K562 (cell line): ENCODE data around the gene CHRNE. TPM values are rescaled to one million over a fixed set of nuclear protein-coding genes. Genes with fewer than 3 reads are reported as not detected.

ENCODE experiments used
- ATAC-seq: fragments of 200-7000 bp; cut with Tn5 transposase; 3 replicates; pipeline ENCODE4 v1.9.1; 2020; ENCODE audit warnings: moderate library complexity
- BruUV-seq: library from RNA; stranded (reverse); fragments of 400-500 nt; replicated peaks from 2 replicates; lab custom pipeline; 2021; lab: Mats Ljungman, UMichigan
- CTCF ChIA-PET: fragments of 300-600 bp; formaldehyde crosslinking; extraction: SDS; loops from one replicate; lab custom pipeline; 2021; ENCODE audit warnings: low intra/inter-chr PET ratio; lab: Yijun Ruan, JAX
- POLR2A ChIA-PET: fragments of 300-600, 350-650 bp; sonication (Branson Sonifier 250); formaldehyde crosslinking; extraction: SDS; loops from one replicate; lab custom pipeline; 2021; ENCODE audit warnings: antibody characterized with exemption, inconsistent platforms; lab: Yijun Ruan, JAX
- DNase-seq, 4 experiments: peaks; one replicate each; pipeline versions ENCODE4 v3.0.0 to v3.0.0-alpha.2; 2011 to 2018; ENCODE audit warnings: low spot score in 3 of 4, mixed read lengths in 3 of 4; ENCODE audit errors: extremely low read depth in 1 of 4
- FAIRE-seq: peaks from 2 replicates; lab custom pipeline; 2011; peaks lifted over from hg19 to GRCh38; lab: Jason Lieb, UNC
- H2AFZ ChIP-seq: 2 replicates; pipeline ENCODE4 v1.6.0; 2011; ENCODE audit warnings: low read depth, low read length, control low read depth, inconsistent platforms
- H3K27ac ChIP-seq: fragments of 200-600 bp; 3 replicates; pipeline ENCODE4 v1.8.0; 2011; ENCODE audit warnings: low read depth, mild to moderate bottlenecking, control low read depth, inconsistent platforms, low read length, moderate library complexity, mixed read lengths; ENCODE audit errors: extremely low read depth
- H3K27me3 ChIP-seq, 2 experiments: fragments of 300-600 bp in 1 of 2; 2 replicates in 1 of 2; 3 replicates in 1 of 2; pipeline versions ENCODE4 v1.6.0 to v1.8.0; 2011; ENCODE audit warnings: inconsistent platforms in 2 of 2, low read length in 2 of 2, mild to moderate bottlenecking in 1 of 2, mixed read lengths in 1 of 2, moderate library complexity in 1 of 2; ENCODE audit not compliant: control insufficient read depth in 2 of 2, insufficient read depth in 2 of 2
- H3K36me3 ChIP-seq: fragments of 300-600 bp; 3 replicates; pipeline ENCODE4 v1.8.0; 2011; ENCODE audit warnings: mild to moderate bottlenecking, low read length, inconsistent platforms; ENCODE audit not compliant: control insufficient read depth, insufficient read depth
- H3K4me1 ChIP-seq, 2 experiments: fragments of 200-600 bp in 1 of 2; replicated peaks in 1 of 2; 2 replicates in 1 of 2; 3 replicates in 1 of 2; pipeline versions ENCODE4 v1.5.1 to v1.8.0; 2011; ENCODE audit warnings: inconsistent platforms in 2 of 2, low read length in 2 of 2, mild to moderate bottlenecking in 1 of 2, mixed read lengths in 1 of 2, moderate library complexity in 1 of 2; ENCODE audit not compliant: control insufficient read depth in 2 of 2, insufficient read depth in 2 of 2
- H3K4me2 ChIP-seq: 2 replicates; pipeline ENCODE4 v1.6.1; 2011; ENCODE audit warnings: low read length, control low read depth, inconsistent platforms, mixed read lengths; ENCODE audit not compliant: insufficient read depth
- H3K4me3 ChIP-seq: fragments of 200-600 bp; sonication (generic), shearing (Covaris generic); 2 replicates; pipeline ENCODE4 v1.5.1; 2016; ENCODE audit warnings: control low read depth, inconsistent platforms
- H3K79me2 ChIP-seq: fragments of 200-600 bp; 3 replicates; pipeline ENCODE4 v1.8.0; 2011; ENCODE audit warnings: low read length, inconsistent platforms; ENCODE audit not compliant: control insufficient read depth, insufficient read depth
- H3K9ac ChIP-seq, 2 experiments: 2 replicates each; pipeline versions ENCODE4 v1.6.0 to v1.6.1; 2011; ENCODE audit warnings: low read depth in 2 of 2, low read length in 2 of 2, control low read depth in 1 of 2, inconsistent platforms in 1 of 2, mild to moderate bottlenecking in 1 of 2, mixed read lengths in 1 of 2; ENCODE audit not compliant: insufficient read depth in 1 of 2
- H3K9me1 ChIP-seq: one replicate; pipeline ENCODE4 v1.6.0; 2011; ENCODE audit warnings: inconsistent platforms, mild to moderate bottlenecking, low read length, moderate library complexity; ENCODE audit not compliant: control insufficient read depth, insufficient read depth
- H3K9me3 ChIP-seq: replicated peaks from 2 replicates; pipeline ENCODE4 v1.5.1; 2011; ENCODE audit warnings: low read depth, low read length, inconsistent platforms; ENCODE audit not compliant: control insufficient read depth, insufficient read depth
- H4K20me1 ChIP-seq: replicated peaks from 2 replicates; pipeline ENCODE4 v1.6.1; 2011; ENCODE audit warnings: low read length, inconsistent platforms, mixed read lengths; ENCODE audit not compliant: control insufficient read depth, insufficient read depth
- PRDM10 ChIP-seq: fragments of 450-650 bp; IDR thresholded peaks from 2 replicates; pipeline ENCODE4 v1.6.1; 2018; ENCODE audit not compliant: partially characterized antibody
- RBM17 ChIP-seq: fragments of 200-400 bp; formaldehyde crosslinking; IDR thresholded peaks from 2 replicates; pipeline ENCODE4 v1.6.1; 2017; ENCODE audit warnings: low read depth, mild to moderate bottlenecking, low read length, borderline replicate concordance
- TSHZ1 ChIP-seq: fragments of 250-450 bp; sonication (Bioruptor Pico); IDR thresholded peaks from 2 replicates; pipeline ENCODE4 v1.4.0; 2020; ENCODE audit warnings: mild to moderate bottlenecking, moderate library complexity
- U2AF1 ChIP-seq: fragments of 200-400 bp; formaldehyde crosslinking; optimal IDR thresholded peaks from 2 replicates; pipeline ENCODE3; 2017; ENCODE audit warnings: mild to moderate bottlenecking, low read depth, low read length, moderate library complexity
- ZBTB26 ChIP-seq: fragments of 450-650 bp; formaldehyde crosslinking; IDR thresholded peaks from 2 replicates; pipeline ENCODE4 v1.4.0; 2022; ENCODE audit warnings: missing genetic modification characterization
- ZBTB34 ChIP-seq: fragments of 250-450 bp; sonication (Bioruptor Pico); IDR thresholded peaks from 2 replicates; pipeline ENCODE4 v1.8.0; 2021; ENCODE audit warnings: mild to moderate bottlenecking, moderate library complexity
- ZNF408 ChIP-seq: fragments of 250-450 bp; sonication (Bioruptor Pico); IDR thresholded peaks from 2 replicates; pipeline ENCODE4 v1.4.0; 2020; ENCODE audit warnings: low read depth, mild to moderate bottlenecking, moderate library complexity
- WGBS: fragments of 100-300 bp; shearing (Covaris generic); methylation state at CpG from one replicate; pipeline ENCODE4 v1.1.6; 2016; ENCODE audit warnings: low coverage, mixed read lengths; ENCODE audit not compliant: insufficient coverage; ENCODE audit errors: missing lambda C conversion rate; 5-methylcytosine and 5-hydroxymethylcytosine counted together
- in situ Hi-C: fragments of 300-500 bp; cut with MboI; formaldehyde crosslinking; loops from 4 replicates; pipeline ENCODE4 v1.15.0; 2018; ENCODE audit warnings: inconsistent platforms, mixed read lengths
- intact Hi-C: fragments of 100-400 bp; cut with micrococcal nuclease; formaldehyde crosslinking; loops from 2 replicates; pipeline ENCODE4 v1.14.2; 2022
- polyA plus RNA-seq, 8 experiments: library from polyadenylated mRNA; depleted of rRNA in 4 of 8; stranded (reverse) in 5 of 8; unstranded in 3 of 8; fragments of >200 nt; fragmentation: Nextera tagmentation in 2 of 8; fragmentation: Illumina TruSeq in 1 of 8; extraction: Ambion mirVana in 2 of 8; extraction: Trizol in 1 of 8; gene quantifications; 2 replicates each; pipeline versions ENCODE4 v1.2.1 to v1.2.3, GENCODE V29; 2011 to 2014; ENCODE audit warnings: inconsistent platforms in 1 of 8, missing spikeins in 1 of 8
- total RNA-seq, 7 experiments: library from RNA; depleted of rRNA in 6 of 7; stranded (reverse); fragments of >200 nt in 6 of 7; fragmentation: Illumina TruSeq in 2 of 7; extraction: Trizol in 2 of 7; gene quantifications; 2 replicates each; pipeline versions ENCODE4 v1.2.1 to v1.2.3, GENCODE V29; 2011 to 2021; ENCODE audit warnings: low replicate concordance in 1 of 7

Gene CHRNE
- total and polyA plus RNA-seq, 9 of the 15 experiments (the other 6 are each of a cell fraction or from before 2014, with no cell fraction given) = not detected

- Histone ChIP-seq H3K4me1 (peaks cover 8 to 10% of the 10 kb centered on the region in 2 experiments; a peak in 4 of 5 replicates), H3K27me3 (no peaks in the 10 kb centered on the region), H3K4me2 (no peak overlapping the region), H2AFZ (no peak overlapping the region), H3K9me3 (no peaks in the 10 kb centered on the region), H3K79me2 (peaks cover 23% of the 10 kb centered on the region; the same call in 2 of the 3 replicates), H3K9me1 (no peaks in the 10 kb centered on the region), H3K9ac (no peak overlapping the region; a peak in 1 of 4 replicates), H3K4me3 (no peak overlapping the region), H3K27ac (no peak overlapping the region), H3K36me3 (peaks cover 26% of the 10 kb centered on the region; the same call in 2 of the 3 replicates), H4K20me1 (no peaks in the 10 kb centered on the region; the same call in none of the 2 replicates)
- DNase-seq (no peak), ATAC-seq (no peak), FAIRE-seq (no peak)
- WGBS = 98% methylated on average over 7 of the region's 9 CpGs
- in situ Hi-C loops (no loop called here), intact Hi-C loops (no loop called here)
- BruUV-seq = no TSS peak
- ChIA-PET CTCF (no interaction called here), POLR2A (interaction anchor here (0.9 to 1.0 kb wide), 2 partner anchors 11 to 23 kb away, joined by 3 to 4 read pairs; no protein-coding TSS in a partner anchor)
- TF ChIP-seq ZBTB26 (no peak), RBM17 (no peak), TSHZ1 (no peak), ZNF408 (no peak), ZBTB34 (CRISPR knock-in tag) (no peak), U2AF1 (no peak), PRDM10 (no peak)
Observed at GRCh38 chr17:4860651-4861050, 42.2 kb downstream of the CHRNE start.
